Upper lobe of left lung (tissue), 6 donors: Measurements from ENCODE around the gene IQCN. TPM values are rescaled to one million over a fixed set of nuclear protein-coding genes. Genes with fewer than 3 reads are reported as not detected.
A peak's percentile ranks its signal among the peaks of the same experiment; 100 is the strongest.

Source experiments
- ATAC-seq, 2 donors: fragments of 200-7000 bp; cut with Tn5 transposase; one replicate each; pipeline ENCODE4 v1.9.1; 2022; ENCODE audit warnings: mild to moderate bottlenecking in 2 of 2, moderate library complexity in 2 of 2; ENCODE audit not compliant: low FRiP score in 2 of 2
- DNase-seq, 2 donors: peaks; one replicate each; pipeline ENCODE4 v3.0.0-alpha.2; 2019 to 2020
- H3K27ac ChIP-seq, 4 donors: fragments of 200-600 bp; sonication (generic); one replicate each; pipeline ENCODE4 v1.5.1; 2016 to 2019
- H3K27me3 ChIP-seq, 4 donors: fragments of 200-600 bp; sonication (generic); one replicate each; pipeline ENCODE4 v1.5.1; 2017 to 2019
- H3K36me3 ChIP-seq, 4 donors: fragments of 200-600 bp; sonication (generic); one replicate each; pipeline ENCODE4 v1.5.1; 2016 to 2019
- H3K4me1 ChIP-seq, 4 donors: fragments of 200-600 bp; sonication (generic); one replicate each; pipeline ENCODE4 v1.5.1; 2018 to 2019
- H3K4me3 ChIP-seq, 4 donors: fragments of 200-600 bp; sonication (generic); one replicate each; pipeline ENCODE4 v1.5.1; 2017 to 2019; ENCODE audit warnings: mild to moderate bottlenecking in 2 of 4, moderate library complexity in 1 of 4
- H3K9me3 ChIP-seq, 4 donors: fragments of 200-600 bp; sonication (generic); one replicate each; pipeline ENCODE4 v1.5.1; 2018 to 2019
- CTCF ChIP-seq, 6 experiments: fragments of 450-650 bp in 4 of 6; fragments of 200-600 bp in 2 of 6; sonication (generic) in 2 of 6; IDR thresholded peaks; one replicate each; pipeline ENCODE4 v1.5.1; 2016 to 2019; ENCODE audit warnings: antibody characterized with exemption in 6 of 6
- EP300 ChIP-seq, 4 donors: sonication (generic); formaldehyde crosslinking; IDR thresholded peaks; one replicate each; pipeline ENCODE4 v1.5.1; 2017; ENCODE audit warnings: antibody characterized with exemption in 4 of 4, control low read depth in 2 of 4
- POLR2A ChIP-seq, 4 donors: fragments of 450-650 bp; IDR thresholded peaks; one replicate each; pipeline ENCODE4 v1.5.1; 2016 to 2017; ENCODE audit warnings: antibody characterized with exemption in 4 of 4, mild to moderate bottlenecking in 2 of 4
- POLR2AphosphoS5 ChIP-seq, 2 donors: sonication (generic); formaldehyde crosslinking; IDR thresholded peaks; one replicate each; pipeline ENCODE4 v1.5.1; 2017; ENCODE audit warnings: antibody characterized with exemption in 2 of 2
- WGBS, 2 donors: methylation state at CpG; one replicate each; pipeline ENCODE4 v1.1.5; 2017 to 2018; 5-methylcytosine and 5-hydroxymethylcytosine counted together
- total RNA-seq, 6 donors: library from RNA; depleted of rRNA in 4 of 6; stranded (reverse); fragments of >200 nt in 4 of 6; gene quantifications; one replicate each; pipeline versions ENCODE4 v1.1.0 to v1.2.1, GENCODE V29; 2016 to 2021
- donor health status: DM: no; HTN: no; CAD: no; lungs with moderate emphysema.
- donor health status: DM: no; HTN: yes; CAD: no; lungs with severe emphysema.

The IQCN gene
- total RNA-seq, result 10 to 100 TPM in 3 of 6 donors, 1 to 10 TPM in 3; 6.3 to 58.7 (median 11.7) TPM

GRCh38 chr19:18274219-18274780 lies at the start of gene IQCN:
TSS of gene IQCN (minus strand) at chr19:18274452. CDS start at chr19:18269478, 4,974 bp downstream.
- 88 to 90% methylated on average over 7 to 9 of the region's 9 CpGs for WGBS, 2 donors
- ATAC-seq, result peak; percentile 0 to 23
- Histone ChIP-seq H3K9me3 (no peaks in the 10 kb centered on the region), H3K4me3 (peak within 1 kb of the TSS in 1 of 4 donors; percentile 20), H3K4me1 (peaks cover 41 to 49% (median 45%) of the 10 kb centered on the region in 4 donors), H3K36me3 (peaks cover 3 to 31% (median 16%) of the 10 kb centered on the region in 4 donors), H3K27ac (peak within 1 kb of the TSS; percentile 14 to 50 (median 34)), H3K27me3 (no peaks in the 10 kb centered on the region)
- no peak for TF ChIP-seq POLR2A (IDR thresholded peaks at IDR 0.05)
- TF ChIP-seq EP300 (IDR thresholded peaks at IDR 0.05), result no peak
- no peak for TF ChIP-seq POLR2AphosphoS5 (IDR thresholded peaks at IDR 0.05)
- TF ChIP-seq CTCF (IDR thresholded peaks at IDR 0.05), result no peak
- peak in 1 of 2 donors; percentile 69 for DNase-seq

- DNase-seq, result peak; percentile 98 to 100
- Histone ChIP-seq H3K4me3 (peak within 1 kb of the TSS; percentile 64 to 88 (median 74)), H3K9me3 (no peaks in the 10 kb centered on the region), H3K4me1 (peaks cover 51 to 61% (median 56%) of the 10 kb centered on the region in 4 donors), H3K27me3 (no peaks in the 10 kb centered on the region), H3K27ac (peak within 1 kb of the TSS; percentile 87 to 93 (median 88)), H3K36me3 (no peaks in the 10 kb centered on the region)
- ATAC-seq, result peak; percentile 98
- TF ChIP-seq EP300 (IDR thresholded peaks at IDR 0.05) (no peak), POLR2AphosphoS5 (IDR thresholded peaks at IDR 0.05) (peak; percentile 76 to 89), POLR2A (IDR thresholded peaks at IDR 0.05) (peak; percentile 32 to 94 (median 62)), CTCF (IDR thresholded peaks at IDR 0.05) (peak in 3 of 6 experiments; percentile 34 to 61 (median 44))
- 0% methylated on average over 31 to 51 of the region's 75 CpGs for WGBS, 2 donors
Measured at GRCh38 chr19:18322759-18323460, 48.7 kb upstream of the IQCN start, which contains the start of gene LSM4. TSS of gene LSM4 (minus strand) at chr19:18323076. CDS start at chr19:18323020, 56 bp downstream.

GRCh38 chr19:18322318-18322758 lies 48.1 kb upstream of the IQCN start:
- ATAC-seq, result peak in 1 of 2 donors; percentile 65
- Histone ChIP-seq H3K9me3 (no peaks in the 10 kb centered on the region), H3K4me3 (peak overlapping the region; percentile 64 to 88 (median 74)), H3K27ac (peak overlapping the region; percentile 87 to 93 (median 88)), H3K27me3 (no peaks in the 10 kb centered on the region), H3K4me1 (peaks cover 57 to 65% (median 62%) of the 10 kb centered on the region in 4 donors), H3K36me3 (no peaks in the 10 kb centered on the region)
- no peak for TF ChIP-seq EP300 (IDR thresholded peaks at IDR 0.05)
- peak in 1 of 2 donors; percentile 24 for TF ChIP-seq POLR2AphosphoS5 (IDR thresholded peaks at IDR 0.05)
- no peak for TF ChIP-seq POLR2A (IDR thresholded peaks at IDR 0.05)
- peak in 1 of 2 donors; percentile 54 for DNase-seq
- WGBS, 2 donors, result 2 to 6% methylated on average over 7 of the region's 7 CpGs

- no peak for ATAC-seq
- Histone ChIP-seq H3K27ac (peak overlapping the region; percentile 87 to 93 (median 88)), H3K9me3 (no peaks in the 10 kb centered on the region), H3K4me3 (peak overlapping the region in 1 of 4 donors; percentile 64), H3K36me3 (no peaks in the 10 kb centered on the region), H3K4me1 (peaks cover 60 to 66% (median 63%) of the 10 kb centered on the region in 4 donors), H3K27me3 (no peaks in the 10 kb centered on the region)
- no peak for DNase-seq
- 10 to 20% methylated on average over 8 to 9 of the region's 9 CpGs for WGBS, 2 donors
- TF ChIP-seq POLR2A (IDR thresholded peaks at IDR 0.05) (no peak), CTCF (IDR thresholded peaks at IDR 0.05) (no peak), POLR2AphosphoS5 (IDR thresholded peaks at IDR 0.05) (no peak), EP300 (IDR thresholded peaks at IDR 0.05) (no peak)
Measured at GRCh38 chr19:18321734-18322102, 47.5 kb upstream of the IQCN start.
